GM19324 (cell line): ENCODE measurements around the gene CHCHD3.

Experiments
- ATAC-seq: cut with Tn5 transposase; IDR thresholded peaks from one replicate; pipeline ENCODE4 v1.9.1; 2021; ENCODE audit warnings: mild to moderate bottlenecking, moderate library complexity; ENCODE audit not compliant: unreplicated experiment, low FRiP score

Gene CHCHD3

DNA sequence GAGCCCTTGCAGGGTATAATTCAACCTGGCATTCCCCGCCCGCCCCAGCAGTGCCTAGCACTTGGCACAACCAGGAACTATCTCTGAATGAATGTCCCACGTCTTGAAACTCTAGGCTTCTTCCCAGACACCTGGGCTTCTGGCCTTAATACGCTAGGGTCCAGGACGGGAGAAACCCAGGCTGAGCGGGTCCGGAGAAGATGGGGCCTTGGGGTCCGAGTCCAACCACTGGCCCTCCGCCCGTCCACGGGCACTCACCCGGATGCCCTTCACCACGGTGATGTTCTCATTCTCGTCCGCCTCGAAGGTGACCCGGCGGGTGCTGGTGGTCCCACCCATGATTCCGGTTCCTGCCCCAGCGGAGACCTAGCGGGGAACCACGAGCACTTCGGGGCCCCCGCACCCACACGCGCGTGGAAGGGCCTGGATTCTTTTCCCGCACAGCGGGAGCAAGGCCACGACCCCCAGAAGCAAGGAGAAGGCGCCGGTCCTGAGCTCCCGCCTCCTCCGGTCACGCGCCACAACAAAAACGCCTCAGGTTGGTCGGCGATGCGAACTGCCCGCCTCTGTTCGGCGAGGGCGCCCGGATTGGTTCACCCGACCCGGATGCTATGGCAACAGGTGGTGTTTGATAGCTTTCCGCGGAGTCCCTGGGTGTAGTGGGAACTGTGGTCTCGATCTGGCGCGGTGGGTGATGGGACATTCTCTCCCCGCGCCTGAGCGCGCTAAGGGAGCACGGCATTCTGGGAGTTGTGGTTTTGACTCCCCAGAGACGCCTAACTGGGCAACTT lies at the start of gene CHCHD3:
CHCHD3 (minus strand) TSS at position 492 of the 791 bp plus-strand sequence; CDS start at position 339, 153 bp downstream.
- peak; percentile 100 for ATAC-seq

DNA sequence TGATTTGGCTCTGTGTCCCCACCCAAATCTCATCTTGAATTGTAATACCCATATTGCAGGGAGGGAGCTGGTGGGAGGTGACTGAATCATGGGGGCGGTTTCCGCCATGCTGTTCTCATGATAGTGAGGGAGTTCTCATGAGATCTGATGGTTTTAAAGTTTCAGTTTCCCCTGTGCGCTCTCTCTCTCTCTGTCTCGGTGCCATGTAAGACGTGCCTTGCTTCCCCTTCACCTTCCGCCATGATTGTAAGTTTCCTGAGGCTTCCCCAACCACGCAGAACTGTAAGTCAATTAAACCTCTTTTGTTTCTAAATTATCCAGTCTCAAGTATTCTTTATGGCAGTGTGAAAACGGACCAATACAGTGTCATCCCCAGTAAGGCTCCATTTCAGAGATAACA lies 48.3 kb upstream of the CHCHD3 start:
- no peak for ATAC-seq

DNA sequence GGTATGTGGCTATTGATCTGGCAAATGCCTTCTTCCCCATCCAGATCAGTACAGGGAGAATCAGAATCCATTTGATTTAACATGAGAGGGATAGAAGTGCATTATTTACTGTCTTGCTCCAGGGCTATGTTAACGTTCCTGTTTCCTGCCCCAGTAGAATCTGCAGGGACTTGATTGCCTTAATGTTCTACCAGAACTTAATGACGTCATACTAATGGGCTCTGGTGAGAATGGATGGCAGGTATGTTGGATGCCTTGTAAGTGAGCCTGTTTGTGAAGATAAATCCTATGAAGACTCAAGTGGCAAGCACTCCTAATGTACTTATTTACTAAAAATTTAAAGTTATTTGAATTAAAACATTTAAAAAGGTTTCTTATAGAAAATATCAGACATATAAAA lies 44.5 kb upstream of the CHCHD3 start:
- ATAC-seq = no peak

DNA sequence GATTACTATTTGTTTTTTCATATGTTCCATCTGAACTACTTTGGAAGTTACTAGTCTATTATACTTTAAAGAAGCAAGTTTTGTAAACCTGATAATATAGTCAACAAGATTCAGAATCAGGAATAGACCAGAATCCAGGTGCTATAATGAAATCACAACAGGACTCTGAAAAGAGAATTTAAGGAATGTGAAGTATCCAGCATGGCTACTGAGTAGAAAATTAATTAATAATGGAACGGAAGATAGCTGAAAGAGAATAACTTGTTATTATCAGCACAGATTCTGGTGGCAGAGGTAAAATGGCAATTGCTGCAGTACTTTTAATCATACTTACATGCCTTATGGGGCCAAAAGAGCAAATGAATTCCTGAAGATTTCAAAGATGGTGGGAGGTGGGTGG lies 43.1 kb upstream of the CHCHD3 start:
- ATAC-seq = no peak

DNA sequence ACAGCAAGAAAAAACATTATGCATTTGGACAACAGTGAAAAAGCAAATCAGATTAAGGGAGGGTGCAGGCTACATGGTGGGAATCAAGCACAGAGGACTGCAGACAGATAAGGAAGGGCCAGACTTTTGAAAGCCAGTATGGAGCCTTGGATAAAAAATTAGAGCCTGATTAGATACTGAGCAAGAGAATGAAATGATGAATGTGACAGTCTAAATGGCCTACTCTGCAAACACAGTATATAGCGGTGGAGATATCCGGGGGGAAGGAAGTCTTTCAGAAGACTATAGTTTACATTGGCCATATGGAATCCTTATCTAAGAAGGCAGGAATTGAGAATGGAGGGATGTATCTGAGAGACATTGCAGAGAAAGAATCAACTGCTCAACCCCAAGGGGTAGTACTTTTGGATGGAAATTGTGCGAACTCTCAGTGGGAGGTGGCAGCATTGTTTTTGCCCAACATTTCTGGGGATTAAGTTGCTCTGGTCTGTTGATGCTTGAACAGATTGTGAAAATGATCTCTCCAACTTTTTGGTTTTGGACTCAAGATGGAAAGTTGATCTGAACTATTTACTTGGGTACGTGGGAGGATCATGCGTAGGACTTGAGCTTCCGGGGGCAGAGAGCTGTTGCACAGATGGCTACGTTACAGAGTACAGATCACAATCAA lies 39.4 kb upstream of the CHCHD3 start:
- no peak for ATAC-seq

DNA sequence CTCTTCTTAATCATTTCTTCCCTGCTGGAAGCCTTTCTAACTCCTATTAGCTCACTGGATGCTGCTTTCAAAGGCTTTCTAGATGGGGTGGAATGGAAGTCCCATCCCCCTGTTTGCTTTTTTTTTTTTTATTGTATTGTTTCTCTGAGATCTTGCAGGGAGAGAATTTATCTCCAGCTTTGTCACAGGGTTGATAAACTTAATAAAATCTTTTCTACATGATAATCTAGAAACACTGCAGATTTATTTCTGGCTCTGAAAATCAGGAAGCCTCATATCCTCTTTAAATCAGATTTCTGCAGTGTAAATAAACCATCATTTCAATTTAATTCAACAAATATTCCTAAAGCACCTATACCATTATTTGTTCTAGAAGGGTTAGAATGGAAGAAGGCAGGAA lies 37.2 kb upstream of the CHCHD3 start:
- ATAC-seq = no peak

DNA sequence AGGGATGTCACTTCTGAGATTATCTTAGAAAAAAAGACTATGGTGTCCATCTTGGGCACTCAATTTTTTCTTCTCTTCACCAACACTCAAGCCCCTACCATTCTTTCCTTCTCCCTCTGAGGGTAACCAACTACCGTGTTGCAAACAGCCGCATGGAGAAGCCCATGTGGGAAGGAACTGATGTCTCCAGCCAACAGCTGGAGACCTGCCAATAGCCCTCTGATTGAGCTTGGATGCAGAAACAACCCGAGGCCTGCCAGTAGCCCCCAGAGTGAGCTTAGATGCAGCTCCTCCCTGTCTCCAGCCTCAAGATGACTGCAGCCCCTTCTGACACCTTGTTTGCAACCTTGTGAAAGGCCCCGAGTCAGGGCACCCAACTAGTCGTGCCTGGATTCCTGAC lies 36.4 kb upstream of the CHCHD3 start:
- ATAC-seq = no peak

DNA sequence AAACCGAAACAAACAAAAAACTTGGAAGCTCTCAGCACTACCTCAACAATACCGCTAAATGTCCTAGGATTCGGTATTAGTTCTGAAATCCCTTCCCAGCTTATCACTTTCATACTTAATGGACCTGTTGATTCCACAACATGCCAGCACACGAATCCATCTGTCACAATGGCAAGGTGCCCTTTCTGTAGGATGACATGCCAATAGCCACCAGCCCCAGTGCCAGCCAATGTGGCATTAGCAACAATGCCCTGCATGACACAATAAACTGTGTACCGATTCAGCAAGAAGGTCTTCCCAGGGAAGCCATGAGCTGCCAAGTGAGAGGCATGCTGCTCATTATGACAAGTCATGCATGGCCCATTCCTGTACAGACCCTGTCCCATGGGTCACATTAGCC lies 35.6 kb upstream of the CHCHD3 start:
- no peak for ATAC-seq

DNA sequence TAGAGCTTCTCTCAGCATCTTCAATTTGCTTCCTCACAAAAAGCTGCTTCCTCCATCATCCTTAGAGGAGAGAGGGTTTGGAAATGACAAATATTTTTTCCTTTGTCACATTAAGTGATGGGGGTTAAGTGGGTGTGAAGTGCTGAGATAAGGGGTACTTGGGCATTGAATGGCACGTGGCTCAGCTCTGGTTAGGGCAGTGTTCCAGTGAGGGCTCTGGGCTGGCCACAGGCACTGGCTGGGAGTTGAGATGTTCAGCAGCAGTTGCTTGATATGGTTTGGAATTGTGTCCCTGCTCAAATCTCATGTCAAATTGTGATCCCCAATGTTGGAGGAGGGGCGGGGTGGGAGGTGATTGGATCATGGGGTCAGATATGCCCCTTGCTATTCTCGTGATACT lies 33.7 kb upstream of the CHCHD3 start:
- ATAC-seq = no peak

DNA sequence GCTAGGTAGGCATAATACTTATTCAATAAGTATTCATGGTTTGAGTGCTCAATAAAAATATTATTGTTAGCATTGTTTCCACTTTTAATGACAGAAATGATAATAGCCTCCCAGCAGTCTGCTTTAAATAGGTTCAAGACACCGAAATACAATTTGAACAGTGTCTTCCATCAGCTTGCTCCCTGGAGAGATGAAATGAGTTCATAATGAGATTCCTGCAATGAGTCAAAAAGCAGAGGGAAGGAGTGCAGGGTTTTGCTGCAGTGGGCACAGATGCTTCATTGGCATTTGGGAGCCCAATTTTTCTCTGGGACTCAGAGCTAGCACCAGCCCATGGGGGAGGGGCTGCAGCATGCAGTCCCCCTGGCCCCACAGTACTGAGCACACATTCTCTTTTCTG lies 32.6 kb upstream of the CHCHD3 start:
- no peak for ATAC-seq

DNA sequence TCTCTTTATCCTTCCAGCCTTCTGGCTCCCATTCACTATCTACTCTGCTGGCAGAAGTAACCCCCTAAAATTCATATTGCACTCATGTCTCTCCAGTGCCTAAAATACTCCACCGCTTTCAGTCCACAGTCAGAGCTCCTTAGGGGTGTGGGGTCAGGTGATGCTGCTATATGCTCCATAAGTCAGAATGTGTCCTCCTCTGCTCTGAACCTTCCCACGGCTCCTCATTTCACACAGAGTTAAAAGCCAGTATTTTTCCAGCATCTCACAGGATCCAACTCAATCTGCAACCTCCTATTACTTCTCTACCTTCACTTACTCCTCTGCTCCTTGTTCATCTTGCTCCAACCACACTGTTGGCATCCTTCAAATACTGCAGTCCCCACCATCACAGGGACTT lies 31.1 kb upstream of the CHCHD3 start:
- no peak for ATAC-seq

DNA sequence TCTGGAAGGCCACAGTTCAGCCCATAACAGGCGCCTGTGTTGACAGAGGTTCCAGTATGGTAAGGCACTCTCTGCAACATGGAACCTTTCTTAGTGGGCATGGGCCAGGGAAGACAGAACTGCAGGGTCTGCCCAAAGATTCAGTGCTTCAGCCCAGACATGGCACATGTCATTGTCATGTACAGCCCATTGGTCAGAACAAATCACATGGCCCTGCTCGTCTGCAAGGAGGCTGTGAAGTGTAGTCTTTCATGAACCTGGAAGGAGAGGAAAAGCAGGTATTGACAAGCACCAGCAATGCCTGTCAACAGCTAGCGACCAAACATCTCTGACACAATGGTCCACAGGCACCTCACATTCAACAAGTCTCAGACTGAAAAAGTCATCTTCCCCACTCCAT lies 30.4 kb upstream of the CHCHD3 start:
- no peak for ATAC-seq

DNA sequence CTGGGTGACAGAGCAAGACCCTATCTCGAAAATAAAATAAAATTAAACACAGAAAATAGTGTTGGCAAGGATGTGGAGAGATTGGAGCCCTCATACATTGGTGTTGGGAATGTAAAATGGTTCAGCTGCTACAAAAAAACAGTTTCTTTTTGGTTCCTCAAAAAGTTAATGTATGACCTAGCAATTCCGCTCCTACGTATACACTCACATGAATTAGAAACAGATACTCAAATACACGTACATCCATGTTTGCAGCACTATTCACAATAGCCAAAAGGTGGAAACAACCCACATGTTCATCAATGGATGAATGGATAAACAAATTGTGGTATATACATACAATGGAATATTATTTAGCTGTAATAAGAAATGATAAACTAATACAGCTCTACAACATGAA lies 28.4 kb upstream of the CHCHD3 start:
- no peak for ATAC-seq

DNA sequence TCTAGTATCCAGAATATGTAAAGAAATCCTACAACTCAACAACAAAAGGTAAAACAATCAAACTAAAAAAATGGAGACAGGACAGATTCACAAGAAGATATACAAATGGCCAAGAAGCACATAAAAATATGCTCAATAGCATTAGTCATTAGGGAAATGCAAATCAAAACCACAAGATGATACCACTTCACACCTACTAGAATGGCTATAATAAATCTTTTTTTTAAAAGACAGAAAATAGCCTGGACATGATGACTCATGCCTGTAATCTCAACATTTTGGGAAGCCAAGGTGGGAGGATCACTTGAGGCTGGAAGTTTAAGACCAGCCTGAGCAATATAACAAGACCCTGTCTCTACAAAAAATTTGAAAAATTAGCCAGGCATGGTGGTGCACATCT lies 27.9 kb upstream of the CHCHD3 start:
- ATAC-seq = no peak

DNA sequence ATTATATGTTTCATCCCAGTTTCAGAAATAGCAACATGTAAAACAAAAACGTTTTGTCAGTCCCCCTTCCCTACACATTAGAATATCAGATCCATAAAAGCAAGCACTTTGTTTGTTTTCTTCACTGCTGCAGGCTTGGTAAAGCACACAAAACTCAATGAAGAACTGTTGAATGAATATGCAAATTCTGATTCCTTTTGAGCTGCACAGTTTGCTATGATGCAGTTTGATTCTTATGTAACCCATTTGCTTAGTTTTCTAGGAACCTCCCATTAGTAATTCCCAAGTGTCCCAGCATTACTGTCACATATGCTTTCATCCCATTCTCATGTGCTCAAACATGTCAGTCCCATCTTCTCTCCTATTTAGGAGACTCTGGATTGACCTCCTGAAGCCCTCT lies 26.1 kb upstream of the CHCHD3 start:
- no peak for ATAC-seq

DNA sequence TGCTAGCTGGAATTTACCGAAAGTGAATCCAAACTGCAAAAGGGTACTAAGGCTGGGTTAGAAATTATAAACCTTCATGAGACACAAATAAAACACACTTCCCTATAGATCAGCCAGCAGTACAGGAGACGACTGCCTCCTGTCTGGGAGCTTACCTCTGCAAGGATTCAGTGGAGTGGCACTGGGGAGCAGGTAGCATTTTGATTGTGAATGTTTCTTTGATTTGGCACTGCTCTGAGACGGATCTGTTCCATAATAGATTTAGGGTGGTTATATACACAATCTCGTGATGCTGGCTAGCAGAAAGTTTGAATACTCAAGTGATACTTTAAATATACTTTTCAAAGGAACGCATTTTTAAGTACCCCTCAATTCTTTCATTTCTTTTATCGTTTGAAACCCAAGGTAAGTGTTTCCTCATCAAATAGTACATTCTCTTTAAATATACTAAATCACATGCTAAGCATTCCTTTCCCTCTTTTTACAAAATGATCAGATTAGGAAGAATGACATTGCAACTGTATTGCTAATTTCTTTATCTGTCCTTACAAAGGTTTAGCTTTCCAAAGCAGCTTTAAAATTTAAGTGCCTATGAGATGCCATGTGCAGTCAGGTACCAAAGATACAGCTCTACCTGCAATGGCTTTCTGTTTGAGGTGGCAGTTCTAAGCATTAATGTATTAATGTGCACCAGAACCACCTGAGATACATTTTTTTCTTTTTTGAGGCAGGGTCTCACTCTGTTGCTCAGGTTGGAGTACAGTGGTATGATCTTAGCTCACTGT lies 20.6 kb upstream of the CHCHD3 start:
- no peak for ATAC-seq

DNA sequence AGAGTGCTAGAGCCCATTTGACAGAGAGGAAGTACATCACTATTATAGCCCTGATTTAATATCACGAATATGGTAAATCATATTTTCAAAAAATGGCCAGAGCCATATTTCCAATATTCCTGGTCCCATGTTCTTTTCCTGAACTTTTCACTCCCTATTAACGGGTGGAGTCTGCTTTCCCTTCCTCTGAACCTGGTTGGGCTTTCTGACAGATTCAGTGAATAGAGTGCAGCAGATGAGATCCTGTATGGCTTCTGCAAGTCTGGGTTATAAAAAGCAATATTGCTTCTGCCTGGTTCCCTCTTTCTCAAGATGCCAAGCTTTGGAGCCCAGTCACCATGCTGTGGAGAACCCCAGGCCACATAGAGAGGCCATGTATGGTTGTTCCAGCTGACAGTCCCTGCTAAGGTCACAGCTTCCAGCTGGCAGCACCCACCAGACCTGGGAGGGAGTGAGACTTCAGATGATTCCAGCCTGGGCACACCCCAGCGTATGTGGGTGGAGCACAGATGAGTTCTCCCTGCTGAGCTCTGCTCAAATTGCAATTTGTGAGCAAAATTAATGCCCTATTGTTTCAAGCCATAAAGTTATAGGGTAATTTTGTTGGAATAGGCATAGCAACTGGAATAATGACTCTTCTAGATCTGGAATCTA lies 17.9 kb upstream of the CHCHD3 start:
- ATAC-seq = no peak

DNA sequence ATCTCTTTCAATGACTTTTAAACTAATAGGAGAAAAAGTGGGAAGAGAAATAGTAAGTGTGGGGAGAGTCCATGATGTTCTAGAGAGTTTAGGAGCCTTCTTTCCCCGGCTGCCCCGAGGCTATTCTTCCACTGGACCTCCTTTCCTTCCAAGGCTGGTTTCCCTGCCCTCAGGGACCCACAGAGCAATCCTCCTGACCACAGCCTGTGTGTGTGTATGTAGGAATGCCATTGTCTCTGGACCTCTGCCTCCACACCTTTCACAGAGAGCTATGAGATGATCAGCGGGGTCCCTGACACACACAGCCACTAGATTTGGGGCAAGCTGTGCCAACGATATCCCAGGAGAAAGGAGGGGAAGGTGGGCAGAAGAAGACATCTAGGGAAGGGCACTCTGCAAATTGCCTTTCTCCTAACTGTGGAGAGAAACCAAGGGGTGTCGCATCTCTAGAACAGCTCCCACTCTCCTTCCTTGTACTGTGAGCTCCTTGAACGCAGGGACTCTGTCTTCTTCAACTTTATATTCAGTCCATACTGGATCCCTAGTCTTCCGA lies 13.3 kb upstream of the CHCHD3 start:
- ATAC-seq = no peak

DNA sequence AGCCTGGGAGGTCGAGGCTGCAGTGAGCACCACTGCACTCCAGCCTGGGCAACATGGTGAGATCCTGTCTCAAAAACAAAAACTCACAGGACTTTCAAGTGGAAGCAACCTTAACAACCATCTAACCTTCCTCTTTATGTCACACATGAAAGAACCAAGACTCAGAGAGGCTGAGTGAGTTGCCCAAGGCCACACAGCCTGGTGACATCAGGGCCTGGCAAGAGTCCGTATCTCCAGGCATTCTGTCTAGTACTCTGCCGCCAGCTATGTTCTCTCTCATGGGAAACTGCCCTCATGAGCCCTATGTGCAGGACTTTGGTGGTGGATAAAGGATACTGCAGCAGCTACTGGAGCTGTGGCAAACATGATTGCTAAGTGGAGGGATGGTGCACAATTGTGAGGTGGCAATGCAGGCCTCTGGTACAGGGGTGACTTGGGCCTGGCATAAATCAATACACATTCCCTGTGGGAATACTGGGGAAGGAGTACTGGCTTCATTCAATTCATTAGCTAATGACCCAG lies 10.1 kb upstream of the CHCHD3 start:
- ATAC-seq = no peak

DNA sequence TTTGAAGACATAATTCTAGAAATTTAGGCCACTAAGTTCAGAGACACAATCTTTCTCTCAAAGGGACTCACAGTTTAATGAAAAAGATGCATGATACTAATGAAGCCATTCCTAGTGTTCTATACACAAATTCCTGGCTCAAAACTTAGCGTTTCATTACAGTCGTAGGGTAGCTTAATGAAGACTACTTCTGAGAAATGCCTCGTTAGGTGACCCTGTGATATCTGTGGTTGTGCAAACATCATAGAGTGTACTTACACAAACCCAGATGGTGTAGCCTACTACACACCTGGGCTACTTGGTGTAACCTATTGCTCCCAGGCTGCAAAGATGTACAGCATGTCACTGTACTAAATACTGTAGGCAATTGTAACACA lies 488 bp upstream of the CHCHD3 start:
- no peak for ATAC-seq
